HepG2 (cell line): Measurements from ENCODE around the gene RIN3. TPM values are rescaled to one million over a fixed set of nuclear protein-coding genes. Genes with fewer than 3 reads are reported as not detected.

Experiments
- ATF6 ChIP-seq: sonication (generic); formaldehyde crosslinking; conservative IDR thresholded peaks from 2 replicates; pipeline ENCODE4 v1.4.0; 2020; ENCODE audit warnings: missing genetic modification reagents
- BCL3 ChIP-seq: sonication (generic); formaldehyde crosslinking; IDR thresholded peaks from 2 replicates; pipeline ENCODE4 v1.5.1; 2020; ENCODE audit warnings: mild to moderate bottlenecking, missing genetic modification reagents, moderate library complexity
- JARID2 ChIP-seq: sonication (generic); formaldehyde crosslinking; IDR thresholded peaks from 2 replicates; pipeline ENCODE4 v1.8.1; 2023; ENCODE audit warnings: missing genetic modification reagents, inconsistent platforms; ENCODE audit not compliant: insufficient replicate concordance
- SETDB1 ChIP-seq: sonication (generic); formaldehyde crosslinking; IDR thresholded peaks from 2 replicates; pipeline ENCODE4 v1.5.1; 2020; ENCODE audit warnings: missing genetic modification reagents, mild to moderate bottlenecking, borderline replicate concordance
- ZFX ChIP-seq: sonication (generic); formaldehyde crosslinking; IDR thresholded peaks from 2 replicates; pipeline ENCODE4 v1.4.0; 2020; ENCODE audit warnings: mild to moderate bottlenecking, low read depth, missing genetic modification reagents, moderate library complexity
- ZMAT3 ChIP-seq: sonication (generic); formaldehyde crosslinking; conservative IDR thresholded peaks from 2 replicates; pipeline ENCODE4 v1.7.0; 2021; ENCODE audit warnings: missing genetic modification reagents
- ZNF30 ChIP-seq: sonication (generic); formaldehyde crosslinking; IDR thresholded peaks from 2 replicates; pipeline ENCODE4 v1.5.0; 2020; ENCODE audit warnings: mild to moderate bottlenecking, missing genetic modification reagents
- polyA plus RNA-seq, 8 experiments: library from polyadenylated mRNA; depleted of rRNA in 3 of 8; stranded (reverse) in 7 of 8; unstranded in 1 of 8; fragments of >200 nt; fragmentation: Illumina TruSeq in 4 of 8; extraction: Trizol in 4 of 8; gene quantifications; 2 replicates each; pipeline versions ENCODE4 v1.2.1 to v1.2.3, GENCODE V29; 2011 to 2016; ENCODE audit warnings: low read depth in 4 of 8, missing spikeins in 1 of 8, mixed read lengths in 1 of 8; ENCODE audit not compliant: insufficient read depth in 1 of 8
- total RNA-seq, 5 experiments: library from RNA; depleted of rRNA; stranded (reverse); fragments of >200 nt; fragmentation: Illumina TruSeq; extraction: Trizol; gene quantifications; 2 replicates each; pipeline ENCODE4 v1.2.3, GENCODE V29; 2016; ENCODE audit warnings: low read depth in 1 of 5
- TF ChIP-seq, protein P1 (sequence below): sonication (generic); formaldehyde crosslinking; IDR thresholded peaks from 2 replicates; pipeline ENCODE4 v1.8.0; 2022; ENCODE audit warnings: mild to moderate bottlenecking, missing genetic modification reagents, moderate library complexity

The RIN3 gene
- total and polyA plus RNA-seq, 2 of the 13 experiments (the other 11 are each of a cell fraction or from before 2014, with no cell fraction given), result 2.3 to 3.6 TPM

GRCh38 chr14:92490239-92490959 lies 23.2 kb upstream of the RIN3 start (continued):
- no peak for TF ChIP-seq BCL3 (CRISPR knock-in tag)
- TF ChIP-seq JARID2 (CRISPR knock-in tag), result no peak
- TF ChIP-seq ZFX (CRISPR knock-in tag), result no peak
- TF ChIP-seq, protein P1, sequence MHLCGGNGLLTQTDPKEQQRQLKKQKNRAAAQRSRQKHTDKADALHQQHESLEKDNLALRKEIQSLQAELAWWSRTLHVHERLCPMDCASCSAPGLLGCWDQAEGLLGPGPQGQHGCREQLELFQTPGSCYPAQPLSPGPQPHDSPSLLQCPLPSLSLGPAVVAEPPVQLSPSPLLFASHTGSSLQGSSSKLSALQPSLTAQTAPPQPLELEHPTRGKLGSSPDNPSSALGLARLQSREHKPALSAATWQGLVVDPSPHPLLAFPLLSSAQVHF, result no peak
- no peak for TF ChIP-seq SETDB1 (CRISPR knock-in tag)
- no peak for TF ChIP-seq ZNF30 (CRISPR knock-in tag)
- TF ChIP-seq ZMAT3 (CRISPR knock-in tag), result no peak
- TF ChIP-seq ATF6 (CRISPR knock-in tag), result no peak
- TF ChIP-seq, all 625 proteins: peak for 0
